Transverse colon (tissue), 4 donors: ENCODE results near the gene THSD4. TPM values are rescaled to one million over a fixed set of nuclear protein-coding genes. Genes with fewer than 3 reads are reported as not detected.

Source experiments
- DNase-seq: peaks from one replicate; pipeline ENCODE4 v3.0.0-alpha.2; 2019
- H3K27ac ChIP-seq, 4 donors: fragments of 200-600 bp; sonication (generic); 2 replicates each; pipeline ENCODE4 v1.5.1; 2016 to 2018; ENCODE audit warnings: inconsistent platforms in 4 of 4
- H3K27me3 ChIP-seq: fragments of 200-600 bp; sonication (generic); 2 replicates; pipeline ENCODE4 v1.5.1; 2017; ENCODE audit warnings: inconsistent platforms
- H3K36me3 ChIP-seq, 4 donors: fragments of 200-600 bp; sonication (generic); 2 replicates each; pipeline ENCODE4 v1.5.1; 2017 to 2019; ENCODE audit warnings: inconsistent platforms in 4 of 4
- H3K4me1 ChIP-seq, 4 donors: fragments of 200-600 bp; sonication (generic); 2 replicates each; pipeline ENCODE4 v1.5.1; 2017 to 2020; ENCODE audit warnings: inconsistent platforms in 4 of 4
- H3K4me3 ChIP-seq, 4 donors: fragments of 200-600 bp; sonication (generic); 1 replicate in 1 of 4; 2 replicates in 3 of 4; pipeline versions ENCODE4 v1.5.1 to v1.6.1; 2017 to 2019; ENCODE audit warnings: inconsistent platforms in 4 of 4
- H3K9me3 ChIP-seq, 2 donors: fragments of 200-600 bp; sonication (generic); 2 replicates each; pipeline ENCODE4 v1.5.1; 2017 to 2019; ENCODE audit warnings: inconsistent platforms in 2 of 2
- CTCF ChIP-seq, 5 experiments: fragments of 200-600 bp in 3 of 5; fragments of 450-650 bp in 2 of 5; sonication (generic) in 3 of 5; IDR thresholded peaks; 1 replicate in 2 of 5; 2 replicates in 3 of 5; pipeline ENCODE4 v1.5.1; 2016 to 2017; ENCODE audit warnings: antibody characterized with exemption in 5 of 5, inconsistent platforms in 3 of 5, mild to moderate bottlenecking in 2 of 5, moderate library complexity in 1 of 5
- EP300 ChIP-seq: sonication (generic); formaldehyde crosslinking; IDR thresholded peaks from one replicate; pipeline ENCODE4 v1.6.1; 2017; ENCODE audit warnings: antibody characterized with exemption, low read depth
- POLR2A ChIP-seq: fragments of 450-650 bp; IDR thresholded peaks from one replicate; pipeline ENCODE4 v1.6.1; 2016; ENCODE audit warnings: antibody characterized with exemption, mild to moderate bottlenecking, moderate library complexity
- POLR2AphosphoS5 ChIP-seq, 3 donors: sonication (generic); formaldehyde crosslinking; IDR thresholded peaks; one replicate each; pipeline ENCODE4 v1.6.1; 2016; ENCODE audit warnings: antibody characterized with exemption in 3 of 3
- WGBS, 2 donors: methylation state at CpG; one replicate each; pipeline ENCODE4 v1.1.5; 2018; ENCODE audit warnings: low coverage in 1 of 2; 5-methylcytosine and 5-hydroxymethylcytosine counted together
- in situ Hi-C, 4 donors: fragments of 200-750 bp; cut with MboI; loops; one replicate each; pipeline versions ENCODE4 v1.15.0 to v1.15.1; 2017; ENCODE audit warnings: low sequenced_read_pairs in 3 of 4, low pct_ligation_motif_present in 1 of 4, low pct_unique_long_range_greater_than_20kb in 1 of 4
- intact Hi-C: fragments of 100-400 bp; cut with DNase I; formaldehyde crosslinking; loops from one replicate; pipeline ENCODE4 v1.15.1; 2023; ENCODE audit warnings: low total_unique reads
- total RNA-seq, 4 donors: library from RNA; depleted of rRNA; stranded (reverse); fragments of >200 nt; gene quantifications; one replicate each; pipeline ENCODE4 v1.1.0, GENCODE V29; 2016

Gene THSD4
- total RNA-seq, 4 donors from 2014 or later = 13.3 to 57.2 (median 47.4) TPM

GRCh38 chr15:71386448-71387236, 271.4 kb downstream of the THSD4 start:
- no peaks in the 10 kb centered on the region for H3K27me3 ChIP-seq
- no peak overlapping the region for H3K4me3 ChIP-seq
- in situ Hi-C loops = loop anchor here in 2 of 4 donors (10.0 kb wide), 1 partner anchor 58 kb away; no protein-coding TSS in a partner anchor
- H3K36me3 ChIP-seq = no peaks in the 10 kb centered on the region
- TF ChIP-seq POLR2AphosphoS5 (IDR thresholded peaks at IDR 0.05) = no peak
- TF ChIP-seq POLR2A = no peak
- no peak for TF ChIP-seq EP300
- TF ChIP-seq CTCF (IDR thresholded peaks at IDR 0.05) = peak; percentile 35 to 68 (median 57)
- intact Hi-C loops = no loop called here
- H3K27ac ChIP-seq = no peak overlapping the region
- no peaks in the 10 kb centered on the region for H3K9me3 ChIP-seq
- H3K4me1 ChIP-seq = peaks cover 5 to 34% (median 13%) of the 10 kb centered on the region in 4 donors
- 41 to 51% methylated on average over 10 of the region's 10 CpGs for WGBS, 2 donors
- no peak for DNase-seq

DNA sequence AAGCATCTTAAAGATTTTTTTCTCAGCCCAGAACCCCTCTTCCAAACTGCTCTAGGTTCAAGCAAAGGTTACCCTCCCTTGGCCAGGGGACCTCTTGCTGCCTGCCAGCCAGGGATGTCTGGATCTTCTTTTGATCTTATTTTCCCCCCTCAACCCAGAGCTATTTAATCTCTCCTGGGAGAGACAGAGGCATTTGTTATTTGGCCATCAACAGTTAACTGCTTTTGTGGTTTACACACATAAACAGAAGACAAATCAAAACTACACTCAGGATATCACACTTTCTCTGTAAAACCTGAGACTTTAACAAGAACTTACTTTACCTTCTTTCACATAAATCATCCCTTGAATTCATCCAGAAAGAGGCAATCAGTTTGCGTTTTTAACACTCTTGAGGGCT, 272.5 kb downstream of the THSD4 start:
- Histone ChIP-seq H3K4me1 (peaks cover 5 to 38% (median 13%) of the 10 kb centered on the region in 4 donors), H3K9me3 (no peaks in the 10 kb centered on the region), H3K27ac (no peak overlapping the region), H3K4me3 (no peak overlapping the region), H3K36me3 (no peaks in the 10 kb centered on the region), H3K27me3 (no peaks in the 10 kb centered on the region)
- in situ Hi-C loops (loop anchor here in 2 of 4 donors (10.0 kb wide), 1 partner anchor 57 kb away; no protein-coding TSS in a partner anchor), intact Hi-C loops (no loop called here)
- WGBS, 2 donors = 77 to 91% methylated on average over 1 of the region's 1 CpG
- no peak for TF ChIP-seq CTCF (IDR thresholded peaks at IDR 0.05)
- TF ChIP-seq POLR2AphosphoS5 (IDR thresholded peaks at IDR 0.05) = no peak
- TF ChIP-seq POLR2A = no peak
- no peak for TF ChIP-seq EP300
- no peak for DNase-seq

- WGBS, 2 donors = 75 to 94% methylated on average over 2 of the region's 2 CpGs
- in situ Hi-C loops = no loop called here
These were observed 274.8 kb downstream of the THSD4 start for GRCh38 chr15:71390096-71390495.

More at GRCh38 chr15:71390096-71390495, 274.8 kb downstream of the THSD4 start:
- Histone ChIP-seq H3K27me3 (no peaks in the 10 kb centered on the region), H3K4me3 (no peak overlapping the region), H3K9me3 (no peaks in the 10 kb centered on the region), H3K36me3 (no peaks in the 10 kb centered on the region), H3K27ac (no peak overlapping the region), H3K4me1 (peaks cover 2 to 30% (median 8%) of the 10 kb centered on the region in 4 donors)
- TF ChIP-seq EP300 = no peak
- TF ChIP-seq POLR2AphosphoS5 (IDR thresholded peaks at IDR 0.05) = no peak
- TF ChIP-seq CTCF (IDR thresholded peaks at IDR 0.05) = no peak
- TF ChIP-seq POLR2A = no peak
- no peak for DNase-seq
- intact Hi-C loops = no loop called here
